Measurements from ENCODE around the gene MBNL1. TPM values are rescaled to one million over a fixed set of nuclear protein-coding genes. Genes with fewer than 3 reads are reported as not detected.

Gene MBNL1
- total and polyA plus RNA-seq, 3 donors from 2014 or later: 36.5 to 167 (median 145) TPM

DNA sequence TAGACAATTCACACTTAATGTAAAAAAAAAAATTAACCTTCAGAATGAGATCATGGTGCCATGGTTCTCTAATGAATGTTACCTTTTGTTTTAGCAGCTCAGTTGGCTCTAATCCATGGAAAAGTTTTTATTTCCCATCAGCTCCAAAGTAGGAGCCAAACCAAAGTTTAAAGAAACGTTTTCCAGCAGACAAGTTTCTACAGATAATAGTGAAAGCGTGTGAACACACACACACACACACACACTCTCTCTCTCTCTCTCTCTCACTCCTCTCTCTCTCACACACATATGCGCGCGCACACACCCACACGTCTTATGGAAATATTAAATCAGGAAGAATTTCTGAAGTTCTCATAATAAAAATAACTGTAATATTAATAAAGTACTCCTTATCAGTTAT is 46.9 kb downstream of the MBNL1 start:
- H3K27me3 ChIP-seq: no peaks in the 10 kb centered on the region
- no peaks in the 10 kb centered on the region for H3K9me3 ChIP-seq
- no peak for DNase-seq
- H3K4me1 ChIP-seq: peaks cover 20% of the 10 kb centered on the region
- TF ChIP-seq, protein P1, sequence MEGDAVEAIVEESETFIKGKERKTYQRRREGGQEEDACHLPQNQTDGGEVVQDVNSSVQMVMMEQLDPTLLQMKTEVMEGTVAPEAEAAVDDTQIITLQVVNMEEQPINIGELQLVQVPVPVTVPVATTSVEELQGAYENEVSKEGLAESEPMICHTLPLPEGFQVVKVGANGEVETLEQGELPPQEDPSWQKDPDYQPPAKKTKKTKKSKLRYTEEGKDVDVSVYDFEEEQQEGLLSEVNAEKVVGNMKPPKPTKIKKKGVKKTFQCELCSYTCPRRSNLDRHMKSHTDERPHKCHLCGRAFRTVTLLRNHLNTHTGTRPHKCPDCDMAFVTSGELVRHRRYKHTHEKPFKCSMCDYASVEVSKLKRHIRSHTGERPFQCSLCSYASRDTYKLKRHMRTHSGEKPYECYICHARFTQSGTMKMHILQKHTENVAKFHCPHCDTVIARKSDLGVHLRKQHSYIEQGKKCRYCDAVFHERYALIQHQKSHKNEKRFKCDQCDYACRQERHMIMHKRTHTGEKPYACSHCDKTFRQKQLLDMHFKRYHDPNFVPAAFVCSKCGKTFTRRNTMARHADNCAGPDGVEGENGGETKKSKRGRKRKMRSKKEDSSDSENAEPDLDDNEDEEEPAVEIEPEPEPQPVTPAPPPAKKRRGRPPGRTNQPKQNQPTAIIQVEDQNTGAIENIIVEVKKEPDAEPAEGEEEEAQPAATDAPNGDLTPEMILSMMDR (IDR thresholded peaks at IDR 0.05): no peak
- TF ChIP-seq POLR2A (IDR thresholded peaks at IDR 0.05): no peak
- intact Hi-C loops (cut with DNase I; ENCODE audit: low total_unique reads): no loop called here
- H3K36me3 ChIP-seq (ENCODE audit: low read depth, missing control alignments): no peaks in the 10 kb centered on the region
- peak overlapping the region in 1 of 2 donors; percentile 60 for H3K27ac ChIP-seq
- no peak overlapping the region for H3K4me3 ChIP-seq
- 49 to 55% methylated on average over 6 of the region's 6 CpGs for WGBS, 2 donors

DNA sequence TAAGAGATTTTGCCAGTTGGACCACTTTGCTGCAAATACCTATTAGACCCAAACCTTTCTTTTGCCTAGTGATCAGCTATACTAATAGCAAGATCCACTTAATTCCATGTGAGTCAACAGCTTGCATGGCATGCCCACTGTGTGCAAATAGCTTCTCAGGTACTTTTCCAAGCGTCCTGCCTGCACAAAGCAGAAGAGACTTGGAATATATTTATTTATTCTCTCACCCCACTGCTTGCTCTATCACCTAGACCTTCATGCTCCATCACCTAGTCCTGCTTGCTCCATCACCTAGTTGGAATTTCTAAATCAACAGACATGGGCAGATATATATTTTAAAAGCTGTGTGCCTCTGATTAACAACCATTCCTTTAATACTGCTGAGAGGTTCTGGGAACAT is 47.6 kb downstream of the MBNL1 start:
- no peaks in the 10 kb centered on the region for H3K9me3 ChIP-seq
- H3K27ac ChIP-seq: no peak overlapping the region
- no peaks in the 10 kb centered on the region for H3K36me3 ChIP-seq (ENCODE audit: low read depth, missing control alignments)
- DNase-seq: no peak
- H3K27me3 ChIP-seq: no peaks in the 10 kb centered on the region
- H3K4me3 ChIP-seq: no peak overlapping the region
- intact Hi-C loops (cut with DNase I; ENCODE audit: low total_unique reads): no loop called here
- peaks cover 22% of the 10 kb centered on the region for H3K4me1 ChIP-seq
- 83 to 84% methylated on average over 1 of the region's 1 CpG for WGBS, 2 donors
- no peak for TF ChIP-seq POLR2A (IDR thresholded peaks at IDR 0.05)
- TF ChIP-seq, protein P1 (IDR thresholded peaks at IDR 0.05): no peak

DNA sequence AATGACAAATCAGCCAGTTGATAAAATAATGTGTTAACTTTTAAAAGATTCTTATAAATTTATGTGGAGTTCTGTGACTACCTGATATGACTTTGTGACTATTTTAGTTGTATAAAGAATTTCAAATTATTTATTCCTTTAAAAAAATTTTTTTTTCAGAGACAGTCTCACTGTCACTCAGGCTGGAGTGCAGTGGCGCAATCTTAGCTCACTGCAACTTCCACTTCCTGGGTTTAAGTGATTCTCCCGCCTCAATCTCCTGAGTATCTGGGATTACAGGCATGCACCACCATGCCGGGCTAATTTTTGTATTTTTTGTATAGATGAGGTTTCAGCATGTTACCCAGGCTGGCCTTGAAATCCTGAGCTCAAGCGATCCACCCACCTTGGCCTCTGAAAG is 48.5 kb downstream of the MBNL1 start:
- H3K27me3 ChIP-seq: no peaks in the 10 kb centered on the region
- H3K36me3 ChIP-seq (ENCODE audit: low read depth, missing control alignments): no peaks in the 10 kb centered on the region
- 82 to 83% methylated on average over 4 of the region's 4 CpGs for WGBS, 2 donors
- no peak for DNase-seq
- intact Hi-C loops (cut with DNase I; ENCODE audit: low total_unique reads): no loop called here
- no peaks in the 10 kb centered on the region for H3K9me3 ChIP-seq
- peaks cover 25% of the 10 kb centered on the region for H3K4me1 ChIP-seq
- no peak overlapping the region for H3K27ac ChIP-seq
- H3K4me3 ChIP-seq: no peak overlapping the region
- TF ChIP-seq, protein P1 (IDR thresholded peaks at IDR 0.05): no peak

DNA sequence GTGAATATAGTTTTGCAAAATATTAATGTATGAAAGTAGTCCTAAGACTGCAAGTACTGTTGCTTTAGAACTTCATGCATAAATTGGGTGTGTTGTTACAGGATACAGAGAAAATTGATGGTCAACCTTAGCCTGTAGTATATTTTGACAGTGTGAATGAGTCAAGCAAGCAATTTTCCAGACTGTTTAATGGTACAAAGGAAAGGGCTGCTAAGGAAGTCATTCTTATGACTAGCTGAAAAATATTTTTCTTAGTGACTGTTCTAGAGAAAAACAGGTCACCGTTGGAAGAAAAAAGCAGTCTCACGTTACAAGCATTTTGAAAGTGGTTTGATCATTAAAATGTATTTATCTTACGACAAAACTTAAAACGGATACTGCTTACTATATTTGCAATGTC is 49.2 kb downstream of the MBNL1 start:
- intact Hi-C loops (cut with DNase I; ENCODE audit: low total_unique reads): no loop called here
- H3K27ac ChIP-seq: no peak overlapping the region
- peaks cover 33% of the 10 kb centered on the region for H3K4me1 ChIP-seq

DNA sequence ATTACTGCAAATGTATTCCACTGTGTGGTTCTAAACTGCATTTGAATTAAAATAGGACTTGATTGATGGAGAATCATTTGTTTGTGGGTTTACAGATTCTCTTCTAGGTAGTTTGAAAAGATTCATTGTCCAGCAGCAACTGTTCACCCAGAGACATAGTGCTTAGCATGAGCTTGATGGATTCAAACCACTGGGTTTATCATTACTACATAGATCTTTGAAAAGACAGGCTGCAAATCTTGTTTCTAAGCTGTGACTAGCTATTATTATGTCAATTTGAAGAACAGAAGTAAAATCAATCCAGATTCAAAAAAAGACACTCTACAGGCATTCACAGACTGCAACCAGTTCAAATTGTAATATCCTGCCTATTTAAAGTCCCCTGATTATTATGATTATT is 49.8 kb downstream of the MBNL1 start:
- H3K4me1 ChIP-seq: peaks cover 34% of the 10 kb centered on the region
- no peaks in the 10 kb centered on the region for H3K9me3 ChIP-seq
- intact Hi-C loops (cut with DNase I; ENCODE audit: low total_unique reads): no loop called here
- no peak for DNase-seq
- H3K4me3 ChIP-seq: no peak overlapping the region
- H3K27me3 ChIP-seq: no peaks in the 10 kb centered on the region
- TF ChIP-seq, protein P1 (IDR thresholded peaks at IDR 0.05): no peak
- TF ChIP-seq POLR2A (IDR thresholded peaks at IDR 0.05): no peak
- no peak overlapping the region for H3K27ac ChIP-seq
- H3K36me3 ChIP-seq (ENCODE audit: low read depth, missing control alignments): no peaks in the 10 kb centered on the region

More for the DNA sequence above, 49.2 kb downstream of the MBNL1 start:
- H3K27me3 ChIP-seq: no peaks in the 10 kb centered on the region
- H3K9me3 ChIP-seq: no peaks in the 10 kb centered on the region
- no peak overlapping the region for H3K4me3 ChIP-seq
- TF ChIP-seq POLR2A (IDR thresholded peaks at IDR 0.05): no peak
- TF ChIP-seq, protein P1 (IDR thresholded peaks at IDR 0.05): no peak
- DNase-seq: no peak
- H3K36me3 ChIP-seq (ENCODE audit: low read depth, missing control alignments): no peaks in the 10 kb centered on the region
- WGBS, 2 donors: 73 to 80% methylated on average over 4 of the region's 4 CpGs

Data from testis (tissue), 3 donors.